HG03575 (cell line): ENCODE measurements around the gene TAGAP.
"Not testable (repeated sequence)": the region's sequence is repeated elsewhere in the genome, so short reads cannot be mapped to it uniquely, and the experiment has no call there.

Experiments
- ATAC-seq: cut with Tn5 transposase; IDR thresholded peaks from one replicate; pipeline ENCODE4 v1.9.1; 2021; ENCODE audit not compliant: unreplicated experiment, insufficient number of reproducible peaks, low FRiP score; ENCODE audit errors: extremely low read depth

Gene TAGAP

GRCh38 chr6:158989711-158990110, 55.1 kb downstream of the TAGAP start:
- ATAC-seq: not testable (repeated sequence)

- ATAC-seq: no peak
These were observed 56.3 kb downstream of the TAGAP start for GRCh38 chr6:158988477-158988876.

GRCh38 chr6:158987657-158988056, 57.1 kb downstream of the TAGAP start:
- no peak for ATAC-seq
